WTC11 (cell line): ENCODE results near the gene JMJD7. TPM values are rescaled to one million over a fixed set of nuclear protein-coding genes. Genes with fewer than 3 reads are reported as not detected.

Experiments
- ATAC-seq: fragments of 200-7000 bp; cut with Tn5 transposase; 2 replicates; pipeline ENCODE4 v1.10.0; 2021; ENCODE audit warnings: mild to moderate bottlenecking, moderate library complexity
- CTCF ChIA-PET: fragments of 300-600 bp; sonication (Branson Sonifier 250); formaldehyde crosslinking; loops from one replicate; lab custom pipeline; 2021; ENCODE audit warnings: antibody characterized with exemption; lab: Charles Lee
- POLR2A ChIA-PET: fragments of 350-600 bp; sonication (Branson Sonifier 250); formaldehyde crosslinking; loops from one replicate; lab custom pipeline; 2021; ENCODE audit warnings: antibody characterized with exemption; lab: Charles Lee
- DNase-seq: peaks from one replicate; pipeline ENCODE4 v3.0.0; 2021; ENCODE audit warnings: low spot score
- H3K27ac Mint-ChIP-seq: 2 replicates; pipeline ENCODE4 v1.8.0; 2021; ENCODE audit warnings: mixed read lengths
- H3K27me3 Mint-ChIP-seq: 2 replicates; pipeline ENCODE4 v1.8.0; 2021; ENCODE audit warnings: low read depth, mild to moderate bottlenecking, moderate library complexity, mixed read lengths
- H3K36me3 Mint-ChIP-seq: 2 replicates; pipeline ENCODE4 v1.8.0; 2021; ENCODE audit warnings: mixed read lengths
- H3K4me1 Mint-ChIP-seq: 2 replicates; pipeline ENCODE4 v1.8.0; 2022; ENCODE audit warnings: mixed read lengths
- H3K4me3 Mint-ChIP-seq: 2 replicates; pipeline ENCODE4 v1.8.0; 2021; ENCODE audit warnings: mild to moderate bottlenecking, moderate library complexity, mixed read lengths
- H3K9me3 Mint-ChIP-seq: 2 replicates; pipeline ENCODE4 v1.8.0; 2021; ENCODE audit warnings: mixed read lengths
- CBFB ChIP-seq: sonication (generic); formaldehyde crosslinking; IDR thresholded peaks from 2 replicates; pipeline ENCODE4 v1.8.1; 2022; ENCODE audit warnings: mild to moderate bottlenecking, low read depth, missing genetic modification reagents
- CREB1 ChIP-seq: sonication (generic); formaldehyde crosslinking; IDR thresholded peaks from 2 replicates; pipeline ENCODE4 v1.8.0; 2023; ENCODE audit warnings: mild to moderate bottlenecking, missing genetic modification reagents
- CTCF ChIP-seq: fragments of 200-600 bp; IDR thresholded peaks from 2 replicates; pipeline ENCODE4 v1.8.0; 2022; ENCODE audit warnings: antibody characterized with exemption
- GTF2I ChIP-seq: fragments of 250-450 bp; sonication (Bioruptor Pico); conservative IDR thresholded peaks from 2 replicates; pipeline ENCODE4 v1.4.0; 2021; ENCODE audit warnings: mild to moderate bottlenecking
- KAT7 ChIP-seq: sonication (generic); formaldehyde crosslinking; IDR thresholded peaks from 2 replicates; pipeline ENCODE4 v1.8.1; 2023; ENCODE audit warnings: missing genetic modification reagents, mild to moderate bottlenecking, borderline replicate concordance
- MAX ChIP-seq: sonication (generic); formaldehyde crosslinking; IDR thresholded peaks from 2 replicates; pipeline ENCODE4 v1.8.0; 2022; ENCODE audit warnings: mild to moderate bottlenecking, missing genetic modification reagents
- NFE2L1 ChIP-seq: sonication (generic); formaldehyde crosslinking; IDR thresholded peaks from 2 replicates; pipeline ENCODE4 v1.8.1; 2023; ENCODE audit warnings: missing genetic modification reagents
- NFYB ChIP-seq: sonication (generic); formaldehyde crosslinking; conservative IDR thresholded peaks from 2 replicates; pipeline ENCODE4 v1.8.0; 2022; ENCODE audit warnings: low read depth, missing genetic modification reagents
- NR2C2 ChIP-seq: sonication (generic); formaldehyde crosslinking; IDR thresholded peaks from 2 replicates; pipeline ENCODE4 v1.8.0; 2022; ENCODE audit warnings: mild to moderate bottlenecking, missing genetic modification reagents
- OVOL2 ChIP-seq: fragments of 250-450 bp; sonication (Bioruptor Pico); IDR thresholded peaks from 2 replicates; pipeline ENCODE4 v1.9.0; 2021; ENCODE audit warnings: mild to moderate bottlenecking, borderline replicate concordance
- PREB ChIP-seq: sonication (generic); formaldehyde crosslinking; IDR thresholded peaks from 2 replicates; pipeline ENCODE4 v1.8.1; 2022; ENCODE audit warnings: mild to moderate bottlenecking, missing genetic modification reagents, moderate library complexity, borderline replicate concordance
- PRRX2 ChIP-seq: fragments of 250-450 bp; sonication (Bioruptor Pico); IDR thresholded peaks from 2 replicates; pipeline ENCODE4 v1.8.0; 2021; ENCODE audit warnings: mild to moderate bottlenecking
- TCF7 ChIP-seq: sonication (generic); formaldehyde crosslinking; IDR thresholded peaks from 2 replicates; pipeline ENCODE4 v1.8.0; 2022; ENCODE audit warnings: mild to moderate bottlenecking, low read depth, missing genetic modification reagents, moderate library complexity
- TP53 ChIP-seq: sonication (generic); formaldehyde crosslinking; IDR thresholded peaks from 2 replicates; pipeline ENCODE4 v1.8.1; 2023; ENCODE audit warnings: mild to moderate bottlenecking, missing genetic modification reagents
- ZBTB21 ChIP-seq: sonication (generic); formaldehyde crosslinking; IDR thresholded peaks from 2 replicates; pipeline ENCODE4 v1.8.1; 2023; ENCODE audit warnings: mild to moderate bottlenecking, missing genetic modification reagents, borderline replicate concordance
- ZMAT4 ChIP-seq: fragments of 250-450 bp; sonication (Bioruptor Pico); IDR thresholded peaks from 2 replicates; pipeline ENCODE4 v1.9.0; 2021; ENCODE audit warnings: mild to moderate bottlenecking
- ZNF232 ChIP-seq: sonication (generic); formaldehyde crosslinking; IDR thresholded peaks from 2 replicates; pipeline ENCODE4 v1.8.0; 2022; ENCODE audit warnings: mild to moderate bottlenecking, missing genetic modification reagents
- total RNA-seq: library from RNA; stranded (reverse); gene quantifications from 3 replicates; pipeline ENCODE4 v1.2.3, GENCODE V29; 2021
- TF ChIP-seq, protein P1 (sequence below): sonication (generic); formaldehyde crosslinking; IDR thresholded peaks from 2 replicates; pipeline ENCODE4 v1.8.1; 2022; ENCODE audit warnings: low read depth, missing genetic modification reagents, borderline replicate concordance
- TF ChIP-seq, protein P2 (sequence below): fragments of 250-450 bp; sonication (Bioruptor Pico); IDR thresholded peaks from 2 replicates; pipeline ENCODE4 v1.9.0; 2021; ENCODE audit warnings: mild to moderate bottlenecking, borderline replicate concordance
- TF ChIP-seq, protein P3 (sequence below): sonication (generic); formaldehyde crosslinking; IDR thresholded peaks from 2 replicates; pipeline ENCODE4 v1.8.1; 2023; ENCODE audit warnings: mild to moderate bottlenecking, missing genetic modification reagents, moderate library complexity
- TF ChIP-seq, protein P4 (sequence below): sonication (generic); formaldehyde crosslinking; IDR thresholded peaks from 2 replicates; pipeline ENCODE4 v1.8.1; 2023; ENCODE audit warnings: mild to moderate bottlenecking, missing genetic modification reagents

The JMJD7 gene
- total RNA-seq, 1 experiment from 2014 or later, result 19.9 TPM

DNA sequence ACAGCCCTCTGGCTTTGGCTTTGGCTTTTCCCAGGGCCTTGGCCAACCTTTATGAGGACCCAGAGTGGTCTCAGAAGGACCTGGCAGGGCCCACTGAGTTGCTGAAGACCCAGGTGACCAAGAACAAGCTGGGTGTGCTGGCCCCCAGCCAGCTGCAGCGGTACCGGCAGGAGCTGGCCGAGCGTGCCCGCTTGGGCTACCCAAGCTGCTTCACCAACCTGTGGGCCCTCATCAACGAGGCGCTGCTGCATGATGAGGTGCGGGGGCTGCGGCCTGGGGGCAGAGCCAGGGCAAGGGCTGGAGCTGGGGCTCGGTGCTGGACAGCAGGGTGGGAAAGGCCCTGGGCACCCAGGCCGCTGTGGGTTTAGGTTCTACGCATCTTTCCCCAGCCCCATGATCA is 16.9 kb downstream of the JMJD7 start (continued):
- TF ChIP-seq, protein P1, sequence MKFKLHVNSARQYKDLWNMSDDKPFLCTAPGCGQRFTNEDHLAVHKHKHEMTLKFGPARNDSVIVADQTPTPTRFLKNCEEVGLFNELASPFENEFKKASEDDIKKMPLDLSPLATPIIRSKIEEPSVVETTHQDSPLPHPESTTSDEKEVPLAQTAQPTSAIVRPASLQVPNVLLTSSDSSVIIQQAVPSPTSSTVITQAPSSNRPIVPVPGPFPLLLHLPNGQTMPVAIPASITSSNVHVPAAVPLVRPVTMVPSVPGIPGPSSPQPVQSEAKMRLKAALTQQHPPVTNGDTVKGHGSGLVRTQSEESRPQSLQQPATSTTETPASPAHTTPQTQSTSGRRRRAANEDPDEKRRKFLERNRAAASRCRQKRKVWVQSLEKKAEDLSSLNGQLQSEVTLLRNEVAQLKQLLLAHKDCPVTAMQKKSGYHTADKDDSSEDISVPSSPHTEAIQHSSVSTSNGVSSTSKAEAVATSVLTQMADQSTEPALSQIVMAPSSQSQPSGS, result no peak
- TF ChIP-seq ZMAT4 (CRISPR knock-in tag) (no peak), TCF7 (CRISPR knock-in tag) (no peak), GTF2I (no peak), ZNF232 (CRISPR knock-in tag) (no peak), MAX (no peak), NR2C2 (CRISPR knock-in tag) (no peak), OVOL2 (CRISPR knock-in tag) (no peak), NFE2L1 (no peak)
- TF ChIP-seq, protein P2, sequence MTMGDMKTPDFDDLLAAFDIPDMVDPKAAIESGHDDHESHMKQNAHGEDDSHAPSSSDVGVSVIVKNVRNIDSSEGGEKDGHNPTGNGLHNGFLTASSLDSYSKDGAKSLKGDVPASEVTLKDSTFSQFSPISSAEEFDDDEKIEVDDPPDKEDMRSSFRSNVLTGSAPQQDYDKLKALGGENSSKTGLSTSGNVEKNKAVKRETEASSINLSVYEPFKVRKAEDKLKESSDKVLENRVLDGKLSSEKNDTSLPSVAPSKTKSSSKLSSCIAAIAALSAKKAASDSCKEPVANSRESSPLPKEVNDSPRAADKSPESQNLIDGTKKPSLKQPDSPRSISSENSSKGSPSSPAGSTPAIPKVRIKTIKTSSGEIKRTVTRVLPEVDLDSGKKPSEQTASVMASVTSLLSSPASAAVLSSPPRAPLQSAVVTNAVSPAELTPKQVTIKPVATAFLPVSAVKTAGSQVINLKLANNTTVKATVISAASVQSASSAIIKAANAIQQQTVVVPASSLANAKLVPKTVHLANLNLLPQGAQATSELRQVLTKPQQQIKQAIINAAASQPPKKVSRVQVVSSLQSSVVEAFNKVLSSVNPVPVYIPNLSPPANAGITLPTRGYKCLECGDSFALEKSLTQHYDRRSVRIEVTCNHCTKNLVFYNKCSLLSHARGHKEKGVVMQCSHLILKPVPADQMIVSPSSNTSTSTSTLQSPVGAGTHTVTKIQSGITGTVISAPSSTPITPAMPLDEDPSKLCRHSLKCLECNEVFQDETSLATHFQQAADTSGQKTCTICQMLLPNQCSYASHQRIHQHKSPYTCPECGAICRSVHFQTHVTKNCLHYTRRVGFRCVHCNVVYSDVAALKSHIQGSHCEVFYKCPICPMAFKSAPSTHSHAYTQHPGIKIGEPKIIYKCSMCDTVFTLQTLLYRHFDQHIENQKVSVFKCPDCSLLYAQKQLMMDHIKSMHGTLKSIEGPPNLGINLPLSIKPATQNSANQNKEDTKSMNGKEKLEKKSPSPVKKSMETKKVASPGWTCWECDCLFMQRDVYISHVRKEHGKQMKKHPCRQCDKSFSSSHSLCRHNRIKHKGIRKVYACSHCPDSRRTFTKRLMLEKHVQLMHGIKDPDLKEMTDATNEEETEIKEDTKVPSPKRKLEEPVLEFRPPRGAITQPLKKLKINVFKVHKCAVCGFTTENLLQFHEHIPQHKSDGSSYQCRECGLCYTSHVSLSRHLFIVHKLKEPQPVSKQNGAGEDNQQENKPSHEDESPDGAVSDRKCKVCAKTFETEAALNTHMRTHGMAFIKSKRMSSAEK (CRISPR knock-in tag), result no peak

DNA sequence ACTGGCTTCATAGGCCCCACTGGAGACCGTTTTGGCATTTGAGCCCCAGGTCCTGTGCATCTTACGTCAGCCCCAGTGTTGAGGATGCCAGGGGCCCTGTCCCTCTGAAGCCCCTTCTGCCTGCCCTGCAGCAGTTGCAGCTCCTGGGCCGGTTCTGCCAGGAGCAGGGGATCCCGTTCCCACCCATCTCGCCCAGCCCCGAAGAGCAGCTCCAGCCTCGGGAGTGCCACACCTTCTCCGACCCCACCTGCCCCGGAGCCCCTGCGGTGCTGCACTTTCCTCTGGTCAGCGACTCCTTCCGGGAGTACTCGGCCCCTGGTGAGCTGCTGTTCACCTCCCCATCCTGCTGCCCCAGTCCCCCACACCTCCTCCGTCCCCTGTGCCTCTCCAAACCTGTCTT is 19.3 kb downstream of the JMJD7 start:
- Mint-ChIP-seq H3K4me3 (no peak overlapping the region), H3K27ac (no peak overlapping the region), H3K36me3 (peaks cover 10% of the 10 kb centered on the region), H3K4me1 (no peaks in the 10 kb centered on the region), H3K9me3 (no peaks in the 10 kb centered on the region), H3K27me3 (no peaks in the 10 kb centered on the region)
- ChIA-PET CTCF (interaction anchor here (2.1 to 2.5 kb wide), 2 partner anchors 11 to 58 kb away, joined by 8 read pairs; no protein-coding TSS in a partner anchor), POLR2A (no interaction called here)
- DNase-seq, result no peak
- no peak for ATAC-seq
- TF ChIP-seq NFYB (CRISPR knock-in tag), result no peak
- no peak for TF ChIP-seq PRRX2 (CRISPR knock-in tag)
- no peak for TF ChIP-seq TCF7 (CRISPR knock-in tag)
- TF ChIP-seq KAT7 (CRISPR knock-in tag), result no peak
- TF ChIP-seq CREB1 (CRISPR knock-in tag), result no peak
- no peak for TF ChIP-seq CBFB (CRISPR knock-in tag)
- TF ChIP-seq, protein P3, sequence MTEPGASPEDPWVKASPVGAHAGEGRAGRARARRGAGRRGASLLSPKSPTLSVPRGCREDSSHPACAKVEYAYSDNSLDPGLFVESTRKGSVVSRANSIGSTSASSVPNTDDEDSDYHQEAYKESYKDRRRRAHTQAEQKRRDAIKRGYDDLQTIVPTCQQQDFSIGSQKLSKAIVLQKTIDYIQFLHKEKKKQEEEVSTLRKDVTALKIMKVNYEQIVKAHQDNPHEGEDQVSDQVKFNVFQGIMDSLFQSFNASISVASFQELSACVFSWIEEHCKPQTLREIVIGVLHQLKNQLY (CRISPR knock-in tag), result no peak
- TF ChIP-seq TP53, result no peak
- TF ChIP-seq, protein P2 (CRISPR knock-in tag), result no peak
- TF ChIP-seq, protein P4, sequence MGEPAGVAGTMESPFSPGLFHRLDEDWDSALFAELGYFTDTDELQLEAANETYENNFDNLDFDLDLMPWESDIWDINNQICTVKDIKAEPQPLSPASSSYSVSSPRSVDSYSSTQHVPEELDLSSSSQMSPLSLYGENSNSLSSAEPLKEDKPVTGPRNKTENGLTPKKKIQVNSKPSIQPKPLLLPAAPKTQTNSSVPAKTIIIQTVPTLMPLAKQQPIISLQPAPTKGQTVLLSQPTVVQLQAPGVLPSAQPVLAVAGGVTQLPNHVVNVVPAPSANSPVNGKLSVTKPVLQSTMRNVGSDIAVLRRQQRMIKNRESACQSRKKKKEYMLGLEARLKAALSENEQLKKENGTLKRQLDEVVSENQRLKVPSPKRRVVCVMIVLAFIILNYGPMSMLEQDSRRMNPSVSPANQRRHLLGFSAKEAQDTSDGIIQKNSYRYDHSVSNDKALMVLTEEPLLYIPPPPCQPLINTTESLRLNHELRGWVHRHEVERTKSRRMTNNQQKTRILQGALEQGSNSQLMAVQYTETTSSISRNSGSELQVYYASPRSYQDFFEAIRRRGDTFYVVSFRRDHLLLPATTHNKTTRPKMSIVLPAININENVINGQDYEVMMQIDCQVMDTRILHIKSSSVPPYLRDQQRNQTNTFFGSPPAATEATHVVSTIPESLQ (CRISPR knock-in tag), result no peak
- TF ChIP-seq CTCF, result no peak
- TF ChIP-seq ZBTB21 (CRISPR knock-in tag), result no peak
- no peak for TF ChIP-seq PREB (CRISPR knock-in tag)
